GM23338 (cell line): ENCODE results near the gene MZT2A. TPM values are rescaled to one million over a fixed set of nuclear protein-coding genes. Genes with fewer than 3 reads are reported as not detected.
"Not testable (repeated sequence)": the region's sequence is repeated elsewhere in the genome, so short reads cannot be mapped to it uniquely, and the experiment has no call there.

ENCODE experiments used
- ATAC-seq: fragments of 200-7000 bp; cut with Tn5 transposase; 3 replicates; pipeline ENCODE4 v1.9.1; 2020
- DNase-seq: peaks from one replicate; pipeline ENCODE4 v3.0.0-alpha.2; 2015; ENCODE audit warnings: low spot score
- H2AFZ ChIP-seq: fragments of 200-600 bp; sonication (generic); 2 replicates; pipeline ENCODE4 v1.8.0; 2016; ENCODE audit warnings: antibody characterized with exemption, mild to moderate bottlenecking, moderate library complexity
- H3F3A ChIP-seq: fragments of 200-600 bp; sonication (generic); replicated peaks from 2 replicates; pipeline ENCODE4 v1.8.0; 2017; ENCODE audit warnings: antibody characterized with exemption, mixed run types, low read depth
- H3K27ac ChIP-seq: fragments of 200-600 bp; sonication (generic); 2 replicates; pipeline ENCODE4 v1.6.1; 2016; ENCODE audit warnings: low read depth
- H3K27me3 ChIP-seq: fragments of 200-600 bp; sonication (generic); 2 replicates; pipeline ENCODE4 v1.8.0; 2016; ENCODE audit warnings: mild to moderate bottlenecking, mixed run types, moderate library complexity; ENCODE audit not compliant: insufficient read depth
- H3K36me3 ChIP-seq: fragments of 200-600 bp; sonication (generic); 2 replicates; pipeline ENCODE4 v1.8.0; 2016; ENCODE audit warnings: mild to moderate bottlenecking; ENCODE audit not compliant: insufficient read depth
- H3K4me1 ChIP-seq: fragments of 200-600 bp; sonication (generic); 2 replicates; pipeline ENCODE4 v1.8.0; 2016; ENCODE audit warnings: mild to moderate bottlenecking, moderate library complexity; ENCODE audit not compliant: insufficient read depth
- H3K4me2 ChIP-seq: fragments of 200-600 bp; sonication (generic); 2 replicates; pipeline ENCODE4 v1.7.1; 2017; ENCODE audit warnings: mixed run types
- H3K4me3 ChIP-seq: fragments of 200-600 bp; sonication (generic); 2 replicates; pipeline ENCODE4 v1.6.1; 2016; ENCODE audit warnings: mixed run types
- H3K79me2 ChIP-seq: fragments of 200-600 bp; sonication (generic); replicated peaks from 2 replicates; pipeline ENCODE4 v1.8.0; 2017; ENCODE audit warnings: mild to moderate bottlenecking; ENCODE audit not compliant: insufficient read depth
- H3K9me2 ChIP-seq: fragments of 200-600 bp; sonication (generic); 2 replicates; pipeline ENCODE4 v1.8.0; 2017; ENCODE audit not compliant: insufficient read depth
- H4K20me1 ChIP-seq: fragments of 200-600 bp; sonication (generic); replicated peaks from 2 replicates; pipeline ENCODE4 v1.8.0; 2017; ENCODE audit warnings: mild to moderate bottlenecking; ENCODE audit not compliant: insufficient read depth
- H3K27ac Mint-ChIP-seq: 2 replicates; pipeline ENCODE4 v1.8.0; 2020; ENCODE audit warnings: inconsistent platforms, mild to moderate bottlenecking, moderate library complexity, mixed read lengths
- H3K27me3 Mint-ChIP-seq: 3 replicates; pipeline ENCODE4 v1.8.0; 2022; ENCODE audit warnings: low read depth, mild to moderate bottlenecking, moderate library complexity, mixed read lengths, inconsistent platforms; ENCODE audit not compliant: insufficient read depth, poor library complexity
- H3K36me3 Mint-ChIP-seq: 3 replicates; pipeline ENCODE4 v1.8.0; 2021; ENCODE audit warnings: low read depth, mild to moderate bottlenecking, inconsistent platforms, moderate library complexity, mixed read lengths
- H3K4me1 Mint-ChIP-seq: 3 replicates; pipeline ENCODE4 v1.8.0; 2020; ENCODE audit warnings: mild to moderate bottlenecking, inconsistent platforms, mixed read lengths
- H3K4me3 Mint-ChIP-seq: 3 replicates; pipeline ENCODE4 v1.8.0; 2021; ENCODE audit warnings: moderate library complexity, mild to moderate bottlenecking, inconsistent platforms, mixed read lengths
- H3K9me3 Mint-ChIP-seq: 3 replicates; pipeline ENCODE4 v1.8.0; 2020; ENCODE audit warnings: moderate library complexity, mild to moderate bottlenecking, inconsistent platforms, mixed read lengths
- CREB1 ChIP-seq: fragments of 250-450 bp; sonication (Bioruptor Pico); IDR thresholded peaks from 2 replicates; pipeline ENCODE4 v1.5.0; 2020; ENCODE audit warnings: low read depth, mild to moderate bottlenecking, moderate library complexity
- EZH2 ChIP-seq: fragments of 200-600 bp; sonication (generic); IDR thresholded peaks from one replicate; pipeline ENCODE4 v1.8.0; 2017; ENCODE audit warnings: antibody characterized with exemption, mild to moderate bottlenecking, low read depth; ENCODE audit not compliant: unreplicated experiment
- EZH2phosphoT487 ChIP-seq: fragments of 200-600 bp; sonication (generic); IDR thresholded peaks from one replicate; pipeline ENCODE4 v1.8.1; 2018; ENCODE audit warnings: antibody characterized with exemption; ENCODE audit not compliant: unreplicated experiment
- ZNF114 ChIP-seq: fragments of 250-450 bp; sonication (Bioruptor Pico); IDR thresholded peaks from 2 replicates; pipeline ENCODE4 v1.5.0; 2020; ENCODE audit warnings: mild to moderate bottlenecking, moderate library complexity
- polyA plus RNA-seq: library from polyadenylated mRNA; unstranded; fragments of >200 nt; fragmentation: Nextera tagmentation; extraction: Ambion mirVana; gene quantifications from 2 replicates; pipeline ENCODE4 v1.2.1, GENCODE V29; 2016
- total RNA-seq: library from RNA; depleted of rRNA; stranded (reverse); fragments of >200 nt; shearing (Covaris generic); gene quantifications from 2 replicates; pipeline ENCODE4 v1.2.3, GENCODE V29; 2014

The MZT2A gene
- total and polyA plus RNA-seq, 2 experiments from 2014 or later = 69.0 to 120 TPM

- Mint-ChIP-seq H3K27me3 (peaks cover 6% of the 10 kb centered on the region), H3K27ac (no peak overlapping the region), H3K4me1 (no peaks in the 10 kb centered on the region; the same call in 2 of the 3 replicates), H3K9me3 (no peaks in the 10 kb centered on the region), H3K36me3 (peaks cover 37% of the 10 kb centered on the region), H3K4me3 (no peak overlapping the region)
- Histone ChIP-seq H3F3A (no peaks in the 10 kb centered on the region), H3K36me3 (no peaks in the 10 kb centered on the region), H3K4me2 (no peak overlapping the region), H3K27me3 (no peaks in the 10 kb centered on the region), H3K4me3 (no peak overlapping the region), H3K4me1 (no peaks in the 10 kb centered on the region), H3K27ac (no peak overlapping the region), H3K79me2 (no peaks in the 10 kb centered on the region), H4K20me1 (no peaks in the 10 kb centered on the region), H2AFZ (no peak overlapping the region), H3K9me2 (no peaks in the 10 kb centered on the region)
- TF ChIP-seq EZH2phosphoT487 (no peak), EZH2 (no peak), CREB1 (CRISPR knock-in tag) (no peak), ZNF114 (CRISPR knock-in tag) (no peak)
- DNase-seq (no peak), ATAC-seq (no peak)
These were observed 23.8 kb upstream of the MZT2A start for GRCh38 chr2:131516011-131516410.

GRCh38 chr2:131515235-131515634 lies 23.0 kb upstream of the MZT2A start:
- H3K4me1 ChIP-seq, H3K79me2 ChIP-seq, H3K27ac Mint-ChIP-seq, H3K36me3 ChIP-seq, H2AFZ ChIP-seq, H3K27me3 ChIP-seq, H3K27me3 Mint-ChIP-seq, H3K4me3 Mint-ChIP-seq, DNase-seq, H3F3A ChIP-seq, H3K4me3 ChIP-seq, H3K4me2 ChIP-seq, H3K27ac ChIP-seq, H3K9me2 ChIP-seq, H3K9me3 Mint-ChIP-seq, H3K4me1 Mint-ChIP-seq, H4K20me1 ChIP-seq, ATAC-seq: not testable (repeated sequence)
- H3K36me3 Mint-ChIP-seq = peaks cover 35% of the 10 kb centered on the region

- not testable (repeated sequence) for H3K27ac Mint-ChIP-seq, H3K4me2 ChIP-seq, H3F3A ChIP-seq, H4K20me1 ChIP-seq, H3K4me1 ChIP-seq, H3K27me3 Mint-ChIP-seq, ATAC-seq, H3K9me3 Mint-ChIP-seq, H3K9me2 ChIP-seq, H3K79me2 ChIP-seq, H3K4me3 ChIP-seq, H3K36me3 ChIP-seq, DNase-seq, H3K4me1 Mint-ChIP-seq, H3K27me3 ChIP-seq, H3K27ac ChIP-seq, H2AFZ ChIP-seq, H3K4me3 Mint-ChIP-seq
- peaks cover 33% of the 10 kb centered on the region for H3K36me3 Mint-ChIP-seq
These were observed 22.4 kb upstream of the MZT2A start for GRCh38 chr2:131514408-131515166.

GRCh38 chr2:131511969-131512870 lies 20.0 kb upstream of the MZT2A start:
- H3K27ac Mint-ChIP-seq, H3K4me3 Mint-ChIP-seq: not testable (repeated sequence)

More at GRCh38 chr2:131511969-131512870, 20.0 kb upstream of the MZT2A start:
- not testable (repeated sequence) for H3K9me2 ChIP-seq, DNase-seq, H3K27me3 ChIP-seq, H3K9me3 Mint-ChIP-seq, ATAC-seq, H3F3A ChIP-seq, H3K36me3 ChIP-seq, H3K27ac ChIP-seq, H3K79me2 ChIP-seq, H3K4me1 Mint-ChIP-seq, H2AFZ ChIP-seq, H3K4me2 ChIP-seq, H4K20me1 ChIP-seq, H3K4me1 ChIP-seq, H3K4me3 ChIP-seq
- Mint-ChIP-seq H3K27me3 (peaks cover 10% of the 10 kb centered on the region), H3K36me3 (peaks cover 44% of the 10 kb centered on the region)
